Uterus (tissue), 4 donors: ENCODE results near the gene RAB14. TPM values are rescaled to one million over a fixed set of nuclear protein-coding genes. Genes with fewer than 3 reads are reported as not detected.

Experiments
- DNase-seq, 2 donors: peaks; one replicate each; pipeline ENCODE4 v3.0.0-alpha.2; 2019 to 2020
- H3K27ac ChIP-seq, 2 donors: fragments of 200-600 bp; sonication (generic); 1 replicate in 1 of 2; 2 replicates in 1 of 2; pipeline ENCODE4 v1.5.1; 2016 to 2018
- H3K27me3 ChIP-seq, 2 donors: fragments of 200-600 bp; sonication (generic); one replicate each; pipeline ENCODE4 v1.5.1; 2018 to 2019; ENCODE audit warnings: control low read depth in 1 of 2
- H3K36me3 ChIP-seq, 2 donors: fragments of 200-600 bp; sonication (generic); one replicate each; pipeline ENCODE4 v1.5.1; 2019; ENCODE audit warnings: control low read depth in 1 of 2
- H3K4me1 ChIP-seq, 2 donors: fragments of 200-600 bp; sonication (generic); one replicate each; pipeline ENCODE4 v1.5.1; 2018 to 2019; ENCODE audit warnings: control low read depth in 1 of 2
- H3K4me3 ChIP-seq, 2 donors: fragments of 200-600 bp; sonication (generic); 1 replicate in 1 of 2; 2 replicates in 1 of 2; pipeline ENCODE4 v1.5.1; 2018 to 2019; ENCODE audit warnings: mild to moderate bottlenecking in 1 of 2
- H3K9me3 ChIP-seq, 2 donors: fragments of 200-600 bp; sonication (generic); one replicate each; pipeline ENCODE4 v1.5.1; 2019; ENCODE audit warnings: control low read depth in 1 of 2
- CTCF ChIP-seq, 4 experiments: fragments of 200-600 bp in 2 of 4; fragments of 450-650 bp in 2 of 4; sonication (generic) in 2 of 4; IDR thresholded peaks; one replicate each; pipeline ENCODE4 v1.5.1; 2016 to 2019; ENCODE audit warnings: antibody characterized with exemption in 4 of 4, mild to moderate bottlenecking in 2 of 4, moderate library complexity in 1 of 4
- POLR2A ChIP-seq, 2 donors: fragments of 450-650 bp; IDR thresholded peaks; one replicate each; pipeline ENCODE4 v1.6.1; 2016; ENCODE audit warnings: antibody characterized with exemption in 2 of 2, mild to moderate bottlenecking in 1 of 2, moderate library complexity in 1 of 2
- intact Hi-C: fragments of 100-400 bp; cut with DNase I; formaldehyde crosslinking; loops from one replicate; pipeline ENCODE4 v1.15.1; 2023; ENCODE audit warnings: low total_unique reads
- total RNA-seq, 4 donors: library from RNA; depleted of rRNA in 3 of 4; stranded (reverse); fragments of >200 nt in 3 of 4; gene quantifications; one replicate each; pipeline versions ENCODE4 v1.1.0 to v1.2.4, GENCODE V29; 2014 to 2023
- donor health status: DM: yes; HTN: yes; CAD: no.

The RAB14 gene
- total RNA-seq, 4 donors from 2014 or later = 13.6 to 69.0 (median 52.9) TPM

- no peak overlapping the region for H3K4me3 ChIP-seq
- intact Hi-C loops = no loop called here
- H3K27me3 ChIP-seq = no peaks in the 10 kb centered on the region
- no peak for TF ChIP-seq POLR2A (IDR thresholded peaks at IDR 0.05)
- TF ChIP-seq CTCF (IDR thresholded peaks at IDR 0.05) = no peak
- peak overlapping the region; percentile 52 to 55 for H3K27ac ChIP-seq
- H3K36me3 ChIP-seq = no peaks in the 10 kb centered on the region
- no peaks in the 10 kb centered on the region for H3K9me3 ChIP-seq
- no peak for DNase-seq
- H3K4me1 ChIP-seq = no peaks in the 10 kb centered on the region
Observed at GRCh38 chr9:121242219-121242958, 40.7 kb upstream of the RAB14 start.

GRCh38 chr9:121240472-121241135 lies 38.9 kb upstream of the RAB14 start:
- no peak for TF ChIP-seq CTCF (IDR thresholded peaks at IDR 0.05)
- TF ChIP-seq POLR2A (IDR thresholded peaks at IDR 0.05) = no peak
- Histone ChIP-seq H3K36me3 (no peaks in the 10 kb centered on the region), H3K4me1 (no peaks in the 10 kb centered on the region), H3K27me3 (no peaks in the 10 kb centered on the region), H3K9me3 (no peaks in the 10 kb centered on the region), H3K27ac (no peak overlapping the region), H3K4me3 (no peak overlapping the region)
- intact Hi-C loops = no loop called here
- DNase-seq = no peak

- intact Hi-C loops = no loop called here
- Histone ChIP-seq H3K27me3 (no peaks in the 10 kb centered on the region), H3K4me1 (no peaks in the 10 kb centered on the region), H3K4me3 (no peak overlapping the region), H3K27ac (no peak overlapping the region), H3K36me3 (no peaks in the 10 kb centered on the region), H3K9me3 (no peaks in the 10 kb centered on the region)
- DNase-seq = no peak
- TF ChIP-seq CTCF (IDR thresholded peaks at IDR 0.05) (no peak), POLR2A (IDR thresholded peaks at IDR 0.05) (no peak)
Observed at GRCh38 chr9:121239851-121240250, 38.2 kb upstream of the RAB14 start.

- intact Hi-C loops = no loop called here
- Histone ChIP-seq H3K4me1 (no peaks in the 10 kb centered on the region), H3K4me3 (no peak overlapping the region), H3K27me3 (no peaks in the 10 kb centered on the region), H3K9me3 (no peaks in the 10 kb centered on the region), H3K27ac (no peak overlapping the region), H3K36me3 (no peaks in the 10 kb centered on the region)
- TF ChIP-seq POLR2A (IDR thresholded peaks at IDR 0.05) = no peak
- TF ChIP-seq CTCF (IDR thresholded peaks at IDR 0.05) = no peak
- DNase-seq = no peak
Observed at GRCh38 chr9:121239071-121239470, 37.4 kb upstream of the RAB14 start.

- H3K27me3 ChIP-seq = no peaks in the 10 kb centered on the region
- intact Hi-C loops = no loop called here
- H3K4me1 ChIP-seq = no peaks in the 10 kb centered on the region
- H3K36me3 ChIP-seq = no peaks in the 10 kb centered on the region
- TF ChIP-seq POLR2A (IDR thresholded peaks at IDR 0.05) = no peak
- TF ChIP-seq CTCF (IDR thresholded peaks at IDR 0.05) = no peak
- H3K4me3 ChIP-seq = no peak overlapping the region
- no peak overlapping the region for H3K27ac ChIP-seq
- no peak for DNase-seq
- H3K9me3 ChIP-seq = no peaks in the 10 kb centered on the region
Observed at GRCh38 chr9:121237916-121238315, 36.2 kb upstream of the RAB14 start.
